ENCODE data around the gene COQ8B.

The COQ8B gene

DNA sequence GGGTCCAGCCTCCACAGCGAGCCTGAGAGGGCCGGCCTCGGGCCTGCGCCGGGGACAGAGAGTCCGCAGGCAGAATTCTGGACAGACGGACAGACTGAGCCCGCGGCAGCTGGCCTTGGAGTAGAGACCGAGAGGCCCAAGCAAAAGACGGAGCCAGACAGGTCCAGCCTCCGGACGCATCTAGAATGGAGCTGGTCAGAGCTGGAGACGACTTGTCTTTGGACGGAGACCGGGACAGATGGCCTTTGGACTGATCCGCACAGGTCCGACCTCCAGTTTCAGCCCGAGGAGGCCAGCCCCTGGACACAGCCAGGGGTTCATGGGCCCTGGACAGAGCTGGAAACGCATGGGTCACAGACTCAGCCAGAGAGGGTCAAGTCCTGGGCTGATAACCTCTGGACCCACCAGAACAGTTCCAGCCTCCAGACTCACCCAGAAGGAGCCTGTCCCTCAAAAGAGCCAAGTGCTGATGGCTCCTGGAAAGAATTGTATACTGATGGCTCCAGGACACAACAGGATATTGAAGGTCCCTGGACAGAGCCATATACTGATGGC lies 716 bp upstream of the COQ8B start:
- TF ChIP-seq, protein P1, sequence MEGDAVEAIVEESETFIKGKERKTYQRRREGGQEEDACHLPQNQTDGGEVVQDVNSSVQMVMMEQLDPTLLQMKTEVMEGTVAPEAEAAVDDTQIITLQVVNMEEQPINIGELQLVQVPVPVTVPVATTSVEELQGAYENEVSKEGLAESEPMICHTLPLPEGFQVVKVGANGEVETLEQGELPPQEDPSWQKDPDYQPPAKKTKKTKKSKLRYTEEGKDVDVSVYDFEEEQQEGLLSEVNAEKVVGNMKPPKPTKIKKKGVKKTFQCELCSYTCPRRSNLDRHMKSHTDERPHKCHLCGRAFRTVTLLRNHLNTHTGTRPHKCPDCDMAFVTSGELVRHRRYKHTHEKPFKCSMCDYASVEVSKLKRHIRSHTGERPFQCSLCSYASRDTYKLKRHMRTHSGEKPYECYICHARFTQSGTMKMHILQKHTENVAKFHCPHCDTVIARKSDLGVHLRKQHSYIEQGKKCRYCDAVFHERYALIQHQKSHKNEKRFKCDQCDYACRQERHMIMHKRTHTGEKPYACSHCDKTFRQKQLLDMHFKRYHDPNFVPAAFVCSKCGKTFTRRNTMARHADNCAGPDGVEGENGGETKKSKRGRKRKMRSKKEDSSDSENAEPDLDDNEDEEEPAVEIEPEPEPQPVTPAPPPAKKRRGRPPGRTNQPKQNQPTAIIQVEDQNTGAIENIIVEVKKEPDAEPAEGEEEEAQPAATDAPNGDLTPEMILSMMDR (IDR thresholded peaks at IDR 0.05; ENCODE audit: low read depth, low read length, missing control alignments): no peak
- peak overlapping the region; percentile 69 for H3K4me3 ChIP-seq (replicated peaks; ENCODE audit: low read depth, low read length)
- DNase-seq (ENCODE audit: extremely low read depth, low read depth): no peak

DNA sequence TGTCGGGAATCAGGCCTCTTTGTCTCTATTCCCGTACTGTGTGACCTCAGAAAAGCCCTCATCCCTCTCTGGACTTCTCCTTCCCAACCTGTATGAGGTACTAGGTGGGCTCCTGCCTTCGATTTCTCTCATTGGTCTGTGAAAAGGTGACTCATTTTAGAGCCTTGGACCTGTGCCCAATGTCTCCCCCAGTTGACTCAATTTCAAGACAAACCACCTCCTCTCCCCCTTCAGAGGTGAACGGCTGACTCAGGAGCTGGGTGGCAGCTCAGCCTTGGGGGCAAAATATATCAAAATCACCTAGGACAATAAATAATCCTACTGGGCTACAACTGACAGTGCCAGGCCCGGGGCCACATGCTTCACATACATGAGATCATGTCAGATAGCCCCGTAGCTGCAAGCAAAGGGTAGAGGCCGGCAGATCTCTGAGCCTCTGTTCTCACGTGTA lies 630 bp downstream of the COQ8B start:
- peak; percentile 93 for DNase-seq (ENCODE audit: extremely low read depth, low read depth)
- TF ChIP-seq, protein P1 (IDR thresholded peaks at IDR 0.05; ENCODE audit: low read depth, low read length, missing control alignments): no peak
- H3K4me3 ChIP-seq (replicated peaks; ENCODE audit: low read depth, low read length): peak overlapping the region; percentile 69

DNA sequence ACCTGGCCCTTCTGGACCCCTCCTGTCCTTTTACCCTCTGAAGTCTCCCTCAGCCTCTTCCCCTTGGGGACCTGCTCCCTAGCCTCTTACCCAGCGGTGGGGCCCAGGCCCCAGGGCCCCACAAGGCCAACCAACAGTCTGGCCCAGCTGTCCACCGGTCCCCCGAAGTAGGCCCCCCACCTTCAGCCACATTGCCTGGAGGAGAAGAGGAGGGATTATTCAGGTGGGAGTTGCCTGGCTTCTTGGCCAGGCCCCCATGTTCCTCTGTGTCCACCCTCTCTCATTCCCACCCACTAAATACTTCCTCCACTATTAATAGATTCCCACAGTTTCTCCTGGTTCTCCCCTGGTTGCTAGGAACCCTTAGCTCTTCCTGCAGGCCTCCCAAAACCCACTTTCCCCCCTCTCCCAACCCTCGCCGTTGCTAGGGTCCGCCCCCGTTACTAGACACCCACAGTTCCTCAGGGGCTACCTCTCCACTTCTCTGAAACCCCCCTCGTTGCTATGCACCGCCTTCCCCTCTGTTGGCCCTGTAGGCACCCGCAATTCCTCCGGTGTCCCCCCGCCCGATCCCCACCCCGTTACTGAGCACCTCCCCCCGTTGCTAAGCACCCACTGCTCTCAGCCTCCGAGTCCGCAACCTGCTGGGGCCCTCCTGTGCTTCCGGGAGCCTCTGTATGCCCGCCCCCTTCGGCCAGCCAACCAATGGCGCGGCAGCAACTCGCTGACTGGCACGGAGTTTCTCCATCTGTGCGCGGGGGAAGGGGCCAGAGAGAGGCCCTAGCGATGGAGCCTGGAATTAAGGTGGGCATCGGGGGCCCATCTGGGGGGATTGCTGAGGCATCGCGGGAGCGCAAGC lies 2.0 kb downstream of the COQ8B start:
- H3K4me3 ChIP-seq (replicated peaks; ENCODE audit: low read depth, low read length): peak overlapping the region; percentile 52
- TF ChIP-seq, protein P1 (IDR thresholded peaks at IDR 0.05; ENCODE audit: low read depth, low read length, missing control alignments): no peak
- DNase-seq (ENCODE audit: extremely low read depth, low read depth): peak; percentile 77

DNA sequence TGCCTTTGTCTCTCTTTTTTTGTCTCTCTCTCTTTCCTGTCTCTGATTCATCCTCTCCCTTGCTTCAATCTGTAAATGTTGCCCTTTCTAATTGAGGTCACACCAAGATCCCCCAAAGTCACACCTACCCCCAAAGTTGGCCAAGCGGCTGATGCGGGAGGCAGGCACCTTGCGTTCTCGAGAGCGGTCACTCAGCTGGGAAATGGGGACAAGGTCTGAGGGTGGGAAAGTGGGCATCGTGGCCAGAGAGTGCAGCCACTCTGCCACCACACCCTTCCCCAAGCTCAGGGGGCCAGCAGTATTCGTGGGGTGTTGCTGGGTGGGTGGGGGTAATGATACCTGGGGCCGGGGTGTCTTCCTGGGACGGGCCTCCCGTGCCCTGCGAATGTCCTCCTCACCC lies 2.7 kb downstream of the COQ8B start:
- TF ChIP-seq, protein P1 (IDR thresholded peaks at IDR 0.05; ENCODE audit: low read depth, low read length, missing control alignments): no peak
- DNase-seq (ENCODE audit: extremely low read depth, low read depth): no peak
- peak overlapping the region; percentile 52 for H3K4me3 ChIP-seq (replicated peaks; ENCODE audit: low read depth, low read length)

DNA sequence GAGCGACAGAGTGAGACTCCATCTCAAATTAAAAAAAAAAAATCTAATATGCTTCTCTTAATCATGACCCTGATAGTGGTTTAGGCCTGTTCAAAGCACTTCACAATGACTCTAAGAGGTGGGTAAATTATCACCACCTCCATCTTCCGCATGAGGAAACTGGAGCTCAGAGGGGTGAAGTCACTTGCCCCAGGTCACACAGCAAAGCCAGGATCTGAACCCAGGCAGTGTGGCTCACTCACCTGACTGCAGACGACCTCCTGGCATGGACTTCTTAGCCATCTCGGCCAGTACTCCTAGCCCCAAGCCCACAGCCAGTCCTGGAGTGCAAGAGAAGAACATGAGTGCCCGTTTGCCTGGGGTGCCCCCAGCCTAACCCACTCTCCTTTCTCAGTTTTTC lies 6.9 kb downstream of the COQ8B start:
- TF ChIP-seq, protein P1 (IDR thresholded peaks at IDR 0.05; ENCODE audit: low read depth, low read length, missing control alignments): no peak
- H3K4me3 ChIP-seq (replicated peaks; ENCODE audit: low read depth, low read length): no peak overlapping the region
- no peak for DNase-seq (ENCODE audit: extremely low read depth, low read depth)

DNA sequence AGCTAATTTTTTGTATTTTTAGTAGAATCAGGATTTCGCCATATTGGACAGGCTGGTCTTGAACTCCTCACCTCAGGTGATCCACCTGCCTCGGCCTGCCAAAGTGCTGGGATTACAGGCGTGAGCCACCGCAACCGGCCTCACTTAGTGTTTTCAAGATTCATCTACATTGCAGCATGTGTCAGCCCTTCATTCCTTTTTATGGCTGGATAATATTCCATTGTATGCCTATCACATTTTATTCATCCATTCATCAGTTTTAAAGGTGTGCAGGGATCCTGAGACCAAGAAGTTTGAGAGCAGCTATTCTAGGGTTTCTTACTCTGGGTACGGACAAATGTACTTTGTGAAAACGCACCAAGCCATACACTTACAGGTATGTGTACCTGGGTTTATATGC lies 9.1 kb downstream of the COQ8B start:
- TF ChIP-seq, protein P1 (IDR thresholded peaks at IDR 0.05; ENCODE audit: low read depth, low read length, missing control alignments): no peak
- H3K4me3 ChIP-seq (replicated peaks; ENCODE audit: low read depth, low read length): no peak overlapping the region
- no peak for DNase-seq (ENCODE audit: extremely low read depth, low read depth)
